SK-N-SH treated with all-trans-retinoic acid at 6 μM for 48 hours (cell line): ENCODE measurements around the gene UCP2.

Source experiments
- ESRRG ChIP-seq: fragments of 250-450 bp; sonication (Bioruptor Pico); IDR thresholded peaks from 2 replicates; pipeline ENCODE4 v1.6.1; 2021; ENCODE audit warnings: mild to moderate bottlenecking
- GLIS3 ChIP-seq: fragments of 250-450 bp; sonication (Bioruptor Pico); IDR thresholded peaks from 2 replicates; pipeline ENCODE4 v1.5.0; 2020; ENCODE audit warnings: mild to moderate bottlenecking, moderate library complexity
- ISL1 ChIP-seq: fragments of 250-450 bp; sonication (Bioruptor Pico); IDR thresholded peaks from 2 replicates; pipeline ENCODE4 v2.1.2; 2022; ENCODE audit warnings: mild to moderate bottlenecking, moderate library complexity
- PATZ1 ChIP-seq: fragments of 250-450 bp; sonication (Bioruptor Pico); IDR thresholded peaks from 2 replicates; pipeline ENCODE4 v1.8.0; 2020; ENCODE audit warnings: mild to moderate bottlenecking, moderate library complexity, borderline replicate concordance
- RARB ChIP-seq: fragments of 250-450 bp; sonication (Bioruptor Pico); IDR thresholded peaks from 2 replicates; pipeline ENCODE4 v1.8.0; 2021; ENCODE audit warnings: mild to moderate bottlenecking, moderate library complexity
- SNAI2 ChIP-seq: fragments of 250-450 bp; sonication (Bioruptor Pico); IDR thresholded peaks from 2 replicates; pipeline ENCODE4 v1.5.0; 2020; ENCODE audit warnings: mild to moderate bottlenecking, moderate library complexity
- TCF4 ChIP-seq: fragments of 250-450 bp; sonication (Bioruptor Pico); IDR thresholded peaks from 2 replicates; pipeline ENCODE4 v1.8.0; 2021; ENCODE audit warnings: mild to moderate bottlenecking, moderate library complexity, borderline replicate concordance
- TOX ChIP-seq: fragments of 250-450 bp; sonication (Bioruptor Pico); IDR thresholded peaks from 2 replicates; pipeline ENCODE4 v1.8.0; 2021; ENCODE audit warnings: mild to moderate bottlenecking, moderate library complexity, borderline replicate concordance
- TSHZ2 ChIP-seq: fragments of 250-450 bp; sonication (Bioruptor Pico); IDR thresholded peaks from 2 replicates; pipeline ENCODE4 v1.5.0; 2020; ENCODE audit warnings: mild to moderate bottlenecking, moderate library complexity
- ZFP3 ChIP-seq: fragments of 250-450 bp; sonication (Bioruptor Pico); IDR thresholded peaks from 2 replicates; pipeline ENCODE4 v1.5.0; 2020; ENCODE audit warnings: mild to moderate bottlenecking, moderate library complexity
- ZFP30 ChIP-seq: fragments of 450-650 bp; formaldehyde crosslinking; IDR thresholded peaks from 2 replicates; pipeline ENCODE4 v1.5.0; 2022; ENCODE audit warnings: mild to moderate bottlenecking, moderate library complexity
- ZNF565 ChIP-seq: fragments of 450-650 bp; formaldehyde crosslinking; conservative IDR thresholded peaks from 2 replicates; pipeline ENCODE4 v1.5.0; 2020; ENCODE audit warnings: low read depth, mild to moderate bottlenecking, moderate library complexity

- no peak for TF ChIP-seq ZNF565 (CRISPR knock-in tag)
- TF ChIP-seq ZFP30 (CRISPR knock-in tag), result no peak
- TF ChIP-seq ZFP3 (CRISPR knock-in tag), result no peak
- TF ChIP-seq ISL1 (CRISPR knock-in tag), result no peak
- TF ChIP-seq TSHZ2 (CRISPR knock-in tag), result no peak
- no peak for TF ChIP-seq SNAI2 (CRISPR knock-in tag)
- no peak for TF ChIP-seq GLIS3 (CRISPR knock-in tag)
- no peak for TF ChIP-seq TCF4 (CRISPR knock-in tag)
- no peak for TF ChIP-seq RARB (CRISPR knock-in tag)
- TF ChIP-seq ESRRG, result no peak
- TF ChIP-seq PATZ1 (CRISPR knock-in tag), result no peak
- TF ChIP-seq TOX (CRISPR knock-in tag), result no peak
Measured at GRCh38 chr11:73975479-73975757, 7.2 kb downstream of the UCP2 start.
